Smooth muscle cell (in vitro differentiated cells): ENCODE results near the gene TECPR2. TPM values are rescaled to one million over a fixed set of nuclear protein-coding genes. Genes with fewer than 3 reads are reported as not detected.

Experiments used
- DNase-seq: peaks from one replicate; lab custom pipeline; 2025; ENCODE audit not compliant: unreplicated experiment; lab: John Stamatoyannopoulos, UW
- H2AFZ ChIP-seq: fragments of 200-600 bp; sonication (generic); 2 replicates; pipeline ENCODE4 v1.6.0; 2016; ENCODE audit warnings: antibody characterized with exemption, low read depth, mild to moderate bottlenecking
- H3F3A ChIP-seq: fragments of 200-600 bp; sonication (generic); 2 replicates; pipeline ENCODE4 v1.6.0; 2017; ENCODE audit warnings: antibody characterized with exemption, low read depth
- H3K27ac ChIP-seq: fragments of 200-600 bp; sonication (generic); 2 replicates; pipeline ENCODE4 v1.5.1; 2016; ENCODE audit warnings: low read depth, mild to moderate bottlenecking
- H3K27me3 ChIP-seq: fragments of 200-600 bp; sonication (generic); 2 replicates; pipeline ENCODE4 v1.6.1; 2016; ENCODE audit warnings: low read depth, mild to moderate bottlenecking
- H3K36me3 ChIP-seq: fragments of 200-600 bp; sonication (generic); 2 replicates; pipeline ENCODE4 v1.5.1; 2016; ENCODE audit warnings: low read depth
- H3K4me1 ChIP-seq: fragments of 200-600 bp; sonication (generic); 2 replicates; pipeline ENCODE4 v1.5.1; 2016; ENCODE audit warnings: low read depth
- H3K4me2 ChIP-seq: fragments of 200-600 bp; sonication (generic); 2 replicates; pipeline ENCODE4 v1.6.0; 2016; ENCODE audit warnings: mild to moderate bottlenecking
- H3K4me3 ChIP-seq: fragments of 200-600 bp; sonication (generic); 2 replicates; pipeline ENCODE4 v1.5.1; 2016; ENCODE audit warnings: mild to moderate bottlenecking
- H3K79me2 ChIP-seq: fragments of 200-600 bp; sonication (generic); 2 replicates; pipeline ENCODE4 v1.6.0; 2016; ENCODE audit warnings: low read depth, mild to moderate bottlenecking
- H3K9ac ChIP-seq: fragments of 200-600 bp; sonication (generic); 2 replicates; pipeline ENCODE4 v1.6.0; 2016; ENCODE audit warnings: low read depth
- H3K9me3 ChIP-seq: fragments of 200-600 bp; sonication (generic); replicated peaks from 2 replicates; pipeline ENCODE4 v1.5.1; 2016; ENCODE audit warnings: low read depth
- H4K20me1 ChIP-seq: fragments of 200-600 bp; sonication (generic); 2 replicates; pipeline ENCODE4 v1.6.0; 2016; ENCODE audit warnings: low read depth
- WGBS: methylation state at CpG from one replicate; pipeline ENCODE4 v1.1.7; 2016; ENCODE audit warnings: low lambda C conversion rate; 5-methylcytosine and 5-hydroxymethylcytosine counted together
- polyA plus RNA-seq: library from polyadenylated mRNA; unstranded; fragments of >200 nt; fragmentation: Nextera tagmentation; extraction: Ambion mirVana; gene quantifications from 2 replicates; pipeline ENCODE4 v1.2.1, GENCODE V29; 2016
- total RNA-seq: library from RNA; depleted of rRNA; stranded (reverse); fragments of >200 nt; gene quantifications from 2 replicates; pipeline ENCODE4 v1.2.3, GENCODE V29; 2014
- TF ChIP-seq, protein P1 (sequence below): fragments of 200-600 bp; sonication (generic); IDR thresholded peaks from 2 replicates; pipeline ENCODE4 v1.5.1; 2017; ENCODE audit warnings: borderline replicate concordance, mild to moderate bottlenecking, antibody characterized with exemption; ENCODE audit not compliant: insufficient read depth, poor library complexity, severe bottlenecking

TECPR2 gene
- total and polyA plus RNA-seq, 2 experiments from 2014 or later, result 11.0 to 12.2 TPM

DNA sequence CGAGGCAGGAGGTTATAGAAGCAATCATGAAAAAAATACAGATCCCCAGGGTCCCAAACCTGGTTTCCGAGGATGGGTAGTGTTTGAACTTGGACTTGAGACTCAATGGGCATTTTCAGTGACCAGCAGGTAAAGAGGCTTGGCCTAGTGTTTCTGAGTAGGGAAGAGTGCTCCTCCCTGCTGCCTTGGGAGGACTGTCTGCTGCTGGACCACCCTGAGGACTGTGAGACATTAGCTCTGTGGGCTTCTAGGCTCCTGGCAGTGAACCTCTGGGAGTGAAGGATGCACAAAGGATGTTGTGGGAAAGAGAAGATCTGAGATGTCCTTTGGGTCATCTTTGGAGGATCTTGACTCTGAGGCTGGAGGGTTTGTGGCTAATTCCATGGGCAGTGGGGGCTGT, 116.4 kb downstream of the TECPR2 start:
- Histone ChIP-seq H4K20me1 (no peaks in the 10 kb centered on the region), H3K4me3 (no peak overlapping the region), H3K9me3 (no peaks in the 10 kb centered on the region), H3F3A (no peaks in the 10 kb centered on the region), H3K9ac (no peak overlapping the region), H3K27me3 (no peaks in the 10 kb centered on the region), H2AFZ (no peak overlapping the region), H3K79me2 (no peaks in the 10 kb centered on the region), H3K36me3 (no peaks in the 10 kb centered on the region), H3K4me1 (no peaks in the 10 kb centered on the region), H3K27ac (no peak overlapping the region), H3K4me2 (no peak overlapping the region)
- TF ChIP-seq, protein P1, sequence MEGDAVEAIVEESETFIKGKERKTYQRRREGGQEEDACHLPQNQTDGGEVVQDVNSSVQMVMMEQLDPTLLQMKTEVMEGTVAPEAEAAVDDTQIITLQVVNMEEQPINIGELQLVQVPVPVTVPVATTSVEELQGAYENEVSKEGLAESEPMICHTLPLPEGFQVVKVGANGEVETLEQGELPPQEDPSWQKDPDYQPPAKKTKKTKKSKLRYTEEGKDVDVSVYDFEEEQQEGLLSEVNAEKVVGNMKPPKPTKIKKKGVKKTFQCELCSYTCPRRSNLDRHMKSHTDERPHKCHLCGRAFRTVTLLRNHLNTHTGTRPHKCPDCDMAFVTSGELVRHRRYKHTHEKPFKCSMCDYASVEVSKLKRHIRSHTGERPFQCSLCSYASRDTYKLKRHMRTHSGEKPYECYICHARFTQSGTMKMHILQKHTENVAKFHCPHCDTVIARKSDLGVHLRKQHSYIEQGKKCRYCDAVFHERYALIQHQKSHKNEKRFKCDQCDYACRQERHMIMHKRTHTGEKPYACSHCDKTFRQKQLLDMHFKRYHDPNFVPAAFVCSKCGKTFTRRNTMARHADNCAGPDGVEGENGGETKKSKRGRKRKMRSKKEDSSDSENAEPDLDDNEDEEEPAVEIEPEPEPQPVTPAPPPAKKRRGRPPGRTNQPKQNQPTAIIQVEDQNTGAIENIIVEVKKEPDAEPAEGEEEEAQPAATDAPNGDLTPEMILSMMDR, result no peak
- DNase-seq, result no peak
- WGBS, result 98% methylated on average over 2 of the region's 2 CpGs

DNA sequence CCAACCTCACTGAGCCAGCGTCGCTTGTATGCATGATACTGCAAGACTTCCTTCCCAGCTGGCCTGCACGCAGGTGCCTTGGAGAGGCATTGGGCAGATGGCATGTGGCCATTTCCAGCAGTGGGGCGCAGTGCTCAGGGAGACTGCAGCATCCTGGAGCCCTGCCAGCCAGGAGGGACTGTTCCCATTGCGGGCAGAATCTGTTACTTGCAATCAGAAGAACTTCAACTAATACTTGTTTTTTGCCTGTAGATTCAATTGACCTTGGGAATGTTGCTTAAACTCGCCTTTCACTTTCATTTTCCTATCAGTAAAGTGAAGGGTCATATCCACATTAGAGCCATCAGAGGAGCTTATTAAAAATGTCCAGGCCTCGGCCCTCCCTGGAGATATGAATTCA, 117.0 kb downstream of the TECPR2 start:
- H3K4me2 ChIP-seq, result no peak overlapping the region
- no peak overlapping the region for H3K27ac ChIP-seq
- TF ChIP-seq, protein P1, result no peak
- H3K36me3 ChIP-seq, result no peaks in the 10 kb centered on the region
- no peaks in the 10 kb centered on the region for H3K27me3 ChIP-seq
- H3K9ac ChIP-seq, result no peak overlapping the region
- no peaks in the 10 kb centered on the region for H3K9me3 ChIP-seq
- H3K79me2 ChIP-seq, result no peaks in the 10 kb centered on the region
- 96% methylated on average over 7 of the region's 7 CpGs for WGBS
- no peak for DNase-seq
- no peak overlapping the region for H3K4me3 ChIP-seq
- H2AFZ ChIP-seq, result no peak overlapping the region
- H3F3A ChIP-seq, result no peaks in the 10 kb centered on the region
- no peaks in the 10 kb centered on the region for H4K20me1 ChIP-seq
- no peaks in the 10 kb centered on the region for H3K4me1 ChIP-seq

DNA sequence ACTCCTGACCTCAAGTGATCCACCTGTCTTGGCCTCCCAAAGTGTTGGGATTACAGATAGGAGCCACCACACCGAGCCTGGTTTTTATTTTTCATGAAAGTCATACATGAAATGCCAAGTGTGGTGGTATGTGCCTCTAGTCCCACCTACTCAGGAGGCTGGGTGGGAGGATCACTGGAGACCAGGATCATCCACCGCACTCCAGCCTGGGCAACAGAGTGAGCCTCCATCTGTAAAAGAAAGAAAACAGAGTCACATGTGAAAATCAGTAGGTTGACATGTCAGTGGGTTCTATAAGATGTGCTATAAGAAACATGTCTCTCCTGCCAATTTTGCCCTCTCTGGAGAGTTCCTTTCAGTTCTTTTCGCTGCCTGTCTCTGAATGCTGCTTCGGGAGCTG, 118.6 kb downstream of the TECPR2 start:
- Histone ChIP-seq H3K4me3 (no peak overlapping the region), H3K36me3 (no peaks in the 10 kb centered on the region), H4K20me1 (no peaks in the 10 kb centered on the region), H3K9ac (no peak overlapping the region), H3K79me2 (no peaks in the 10 kb centered on the region), H3K27ac (no peak overlapping the region), H3K4me1 (no peaks in the 10 kb centered on the region), H3K9me3 (no peaks in the 10 kb centered on the region), H2AFZ (no peak overlapping the region), H3F3A (no peaks in the 10 kb centered on the region), H3K4me2 (no peak overlapping the region), H3K27me3 (no peaks in the 10 kb centered on the region)
- TF ChIP-seq, protein P1, result no peak
- DNase-seq, result no peak
- 94% methylated on average over 4 of the region's 4 CpGs for WGBS

DNA sequence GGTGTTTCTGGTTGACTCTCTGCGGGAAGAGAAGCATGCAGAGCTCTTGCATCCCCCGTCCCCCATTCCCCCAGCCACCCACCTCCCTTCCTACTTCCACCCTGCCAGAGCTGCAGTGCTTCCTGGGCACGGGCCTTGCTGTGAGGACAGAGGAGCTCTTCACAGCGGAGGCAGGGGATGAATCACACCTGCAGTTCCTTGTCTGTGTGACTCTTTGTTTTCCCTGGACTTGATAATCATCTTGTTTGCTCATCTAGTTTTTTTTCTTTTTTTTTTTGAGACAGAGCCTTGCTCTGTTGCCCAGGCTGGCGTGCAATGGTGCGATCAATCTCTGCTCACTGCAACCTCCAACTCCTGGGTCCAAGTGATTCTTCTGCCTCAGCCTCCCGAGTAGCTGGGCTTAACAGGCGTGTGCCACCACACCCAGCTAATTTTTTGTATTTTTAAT, 119.1 kb downstream of the TECPR2 start:
- Histone ChIP-seq H3K9me3 (no peaks in the 10 kb centered on the region), H3K27ac (no peak overlapping the region), H3K36me3 (no peaks in the 10 kb centered on the region), H3K27me3 (no peaks in the 10 kb centered on the region), H3K79me2 (no peaks in the 10 kb centered on the region), H3K4me3 (no peak overlapping the region), H3F3A (no peaks in the 10 kb centered on the region), H3K4me2 (no peak overlapping the region), H3K9ac (no peak overlapping the region), H3K4me1 (no peaks in the 10 kb centered on the region), H4K20me1 (no peaks in the 10 kb centered on the region), H2AFZ (no peak overlapping the region)
- no peak for DNase-seq
- WGBS, result 90% methylated on average over 8 of the region's 8 CpGs
- TF ChIP-seq, protein P1, result no peak
